ENCODE measurements around the gene ATG9A.

ATG9A gene

DNA sequence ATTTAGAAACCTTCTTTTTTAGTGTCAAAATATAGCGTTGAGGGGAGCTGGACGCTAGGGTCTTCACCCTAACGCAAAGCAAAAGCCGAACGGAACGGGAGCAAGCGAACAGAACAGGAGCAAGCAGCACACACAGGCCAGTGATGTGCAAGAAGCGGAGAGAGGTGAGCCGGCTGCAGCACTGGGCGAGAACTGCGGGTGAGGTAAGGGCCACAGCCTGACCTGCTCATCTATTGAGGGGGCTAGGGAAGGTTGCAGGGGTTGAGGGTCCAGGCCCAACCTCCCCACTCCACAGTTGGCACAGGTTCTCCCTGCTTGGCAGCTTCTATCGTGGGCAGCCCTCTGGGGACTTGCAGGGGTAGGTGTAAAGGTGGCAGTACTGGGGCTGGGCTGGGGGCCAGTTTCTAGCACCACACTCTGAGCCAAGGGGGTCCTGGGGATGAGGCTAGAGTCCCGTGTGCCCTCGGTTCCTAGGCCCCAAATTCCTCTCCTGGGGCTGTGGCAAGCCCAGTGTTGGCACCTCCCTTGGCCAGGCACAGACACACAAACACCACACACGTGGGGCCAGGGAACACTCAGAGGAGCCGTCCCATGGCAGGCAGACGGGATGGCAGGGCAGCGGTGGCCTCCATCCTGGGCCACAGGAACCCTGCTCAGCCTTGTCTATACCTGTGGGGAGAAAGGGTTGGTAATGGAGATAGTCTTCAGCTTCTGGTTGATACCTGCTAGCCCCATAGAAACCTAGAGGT is 9.5 kb downstream of the ATG9A start:
- no peak for DNase-seq

DNA sequence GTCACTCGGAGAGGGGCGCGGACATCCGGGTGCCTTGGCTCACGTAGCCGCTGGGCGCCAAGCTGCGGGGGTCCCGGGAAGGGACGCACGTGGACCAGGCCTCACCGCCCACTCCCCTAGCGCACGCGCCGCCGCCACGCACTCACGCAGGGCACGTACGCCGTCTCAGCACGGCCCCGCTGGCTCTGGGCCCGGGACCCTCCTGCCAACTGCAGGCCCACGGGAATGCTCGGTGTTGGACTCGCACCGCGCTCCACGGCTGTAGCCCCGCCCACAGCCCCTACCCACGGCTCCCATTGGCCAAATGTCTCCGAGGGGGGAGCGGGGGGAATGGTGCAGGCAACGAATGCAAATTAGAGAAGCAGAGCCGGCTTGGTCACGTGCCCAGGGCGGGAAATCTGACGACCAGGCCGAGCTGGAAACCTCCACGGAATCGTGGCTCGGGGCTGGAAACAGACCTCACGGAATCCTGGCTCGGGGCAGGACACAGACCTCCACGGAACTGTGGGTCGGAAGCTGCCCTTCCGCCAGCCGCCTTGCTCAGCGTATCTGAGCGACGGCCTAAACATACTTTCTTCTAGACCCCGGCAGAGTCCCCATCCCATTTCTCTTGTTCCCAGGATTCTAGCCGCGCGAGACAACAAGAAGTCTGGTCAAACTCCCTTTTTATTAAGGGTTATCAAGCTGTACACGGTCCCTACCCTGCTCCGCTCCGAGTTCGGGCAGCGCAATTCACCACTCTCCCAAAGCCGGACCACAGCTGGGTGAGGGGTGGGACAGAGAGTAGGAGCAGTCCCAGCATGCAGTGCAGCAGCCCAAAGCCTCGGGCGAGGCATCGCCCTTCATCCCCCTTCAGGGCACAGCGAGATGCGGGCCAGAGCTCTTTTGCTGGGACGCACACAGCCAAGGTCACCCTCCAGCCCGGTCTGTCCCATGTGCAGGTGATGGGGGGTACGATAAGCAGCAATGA is 10.4 kb downstream of the ATG9A start, which contains the start of gene ABCB6:
TSS of gene ABCB6 (minus strand) at position 227 of the 970 bp plus-strand sequence. CDS start 285 bp downstream, outside the sequence.
- DNase-seq: peak; percentile 88

DNA sequence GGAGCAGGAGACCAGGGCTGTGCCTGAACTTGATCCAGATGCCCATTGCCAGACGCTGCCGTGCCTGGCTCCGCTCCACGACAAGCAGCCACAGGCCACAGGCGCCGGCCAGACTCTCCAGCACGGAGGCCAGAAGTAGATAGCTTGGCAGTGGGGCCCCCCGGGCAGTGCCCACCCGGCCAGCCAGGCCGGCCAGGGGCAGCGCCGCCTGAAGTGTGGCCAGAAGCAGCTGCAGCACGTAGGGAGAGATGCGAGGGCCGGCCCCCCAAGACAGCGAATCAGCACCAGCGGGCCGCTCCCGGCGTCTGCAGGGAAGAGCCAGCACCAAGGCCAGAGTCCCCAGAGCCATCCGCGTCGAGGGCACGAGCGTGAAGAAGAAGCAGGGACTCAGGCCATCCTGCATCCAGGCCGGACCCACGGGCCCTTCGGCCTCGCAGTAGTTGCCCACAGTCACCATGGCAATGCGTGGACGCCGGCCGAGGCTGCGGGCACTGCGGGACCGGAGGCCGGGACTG is 11.2 kb downstream of the ATG9A start:
- DNase-seq: peak; percentile 52

DNA sequence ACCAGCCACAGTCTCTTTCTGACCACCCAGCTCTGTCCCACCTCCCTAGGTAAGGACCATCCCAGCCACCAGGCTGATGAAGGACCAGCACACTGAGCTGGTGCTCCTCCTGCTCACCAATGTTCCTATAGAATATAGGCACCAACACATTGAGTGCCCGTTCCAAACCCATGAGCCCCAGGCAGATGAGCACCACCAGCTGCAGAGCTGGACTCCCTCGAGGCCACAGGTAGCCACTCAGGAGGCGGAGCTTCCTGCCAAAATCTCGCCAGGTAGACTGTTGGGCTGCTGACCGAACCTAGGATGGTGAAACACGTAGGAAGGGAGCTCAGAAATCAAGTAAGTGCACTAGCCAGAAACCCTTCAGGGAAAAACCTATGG is 12.9 kb downstream of the ATG9A start:
- DNase-seq: no peak

DNA sequence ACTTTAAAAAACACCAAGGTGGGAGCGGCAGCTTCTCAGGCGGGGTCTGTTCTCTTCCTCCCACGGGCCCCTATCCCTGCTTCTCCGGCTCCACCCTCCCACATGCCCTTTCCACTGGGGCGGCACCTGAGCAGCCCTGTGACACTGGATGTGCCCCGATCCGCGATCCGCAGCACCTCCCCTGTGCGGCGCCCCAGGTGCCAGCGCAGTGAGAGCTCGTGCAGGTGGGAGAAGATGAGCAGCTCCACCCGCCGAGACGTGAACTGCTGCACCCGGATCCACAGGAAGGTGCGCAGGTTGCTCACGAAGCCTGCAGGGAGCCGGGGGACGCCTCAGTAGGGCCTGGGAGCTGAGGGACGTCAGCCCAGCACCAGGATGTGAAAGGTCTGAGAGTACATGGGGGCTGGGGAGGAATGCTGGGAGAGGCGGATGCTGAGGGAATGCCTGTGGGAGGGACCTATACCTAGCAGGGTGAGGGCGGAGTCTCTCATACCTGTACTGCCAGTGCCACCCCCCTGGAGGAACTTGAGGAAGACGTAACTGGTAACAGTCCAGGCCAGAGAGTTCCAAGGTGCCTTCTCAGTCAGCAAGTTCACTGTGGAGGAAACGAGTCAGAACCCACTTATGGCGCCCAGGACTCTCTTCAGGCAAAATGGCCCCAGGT is 13.4 kb downstream of the ATG9A start:
- DNase-seq: no peak

DNA sequence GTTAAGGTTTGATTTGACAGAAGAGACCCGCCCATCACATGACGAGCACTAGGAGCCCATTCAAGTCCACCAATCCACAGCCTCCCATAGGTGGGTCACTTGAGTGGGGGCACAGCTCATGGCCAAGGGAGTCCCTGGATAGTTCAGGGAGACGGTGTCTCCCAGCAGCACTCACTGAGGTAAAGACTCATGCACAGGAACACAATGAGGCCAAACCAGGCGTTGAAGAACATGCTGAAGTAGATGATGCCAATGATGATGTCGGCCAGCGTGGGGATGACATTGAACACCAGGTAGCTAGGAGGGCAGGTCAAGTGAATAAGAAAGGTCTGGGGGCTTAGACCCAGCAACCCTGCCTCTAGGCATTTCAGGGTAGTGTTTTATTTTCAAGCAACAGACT is 14.7 kb downstream of the ATG9A start:
- DNase-seq: no peak

DNA sequence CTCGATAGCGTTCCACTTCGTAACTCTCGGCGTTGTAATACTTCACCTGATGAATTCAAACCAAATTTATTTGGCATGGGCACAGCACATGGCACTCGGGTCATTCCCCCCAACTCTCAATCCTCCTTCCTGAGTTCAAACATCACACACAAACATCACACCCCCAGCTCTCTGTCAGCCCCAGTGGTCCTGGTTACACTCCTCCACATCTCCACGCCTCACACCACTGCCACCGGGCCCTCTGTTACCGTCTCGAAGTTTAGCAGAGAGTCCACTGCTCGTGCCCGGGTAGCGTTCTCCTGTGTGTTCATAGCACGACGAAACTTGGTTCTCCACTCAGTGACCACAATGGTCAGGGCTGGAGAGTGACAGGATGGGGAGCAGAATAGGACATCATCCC is 15.3 kb downstream of the ATG9A start:
- no peak for DNase-seq

DNA sequence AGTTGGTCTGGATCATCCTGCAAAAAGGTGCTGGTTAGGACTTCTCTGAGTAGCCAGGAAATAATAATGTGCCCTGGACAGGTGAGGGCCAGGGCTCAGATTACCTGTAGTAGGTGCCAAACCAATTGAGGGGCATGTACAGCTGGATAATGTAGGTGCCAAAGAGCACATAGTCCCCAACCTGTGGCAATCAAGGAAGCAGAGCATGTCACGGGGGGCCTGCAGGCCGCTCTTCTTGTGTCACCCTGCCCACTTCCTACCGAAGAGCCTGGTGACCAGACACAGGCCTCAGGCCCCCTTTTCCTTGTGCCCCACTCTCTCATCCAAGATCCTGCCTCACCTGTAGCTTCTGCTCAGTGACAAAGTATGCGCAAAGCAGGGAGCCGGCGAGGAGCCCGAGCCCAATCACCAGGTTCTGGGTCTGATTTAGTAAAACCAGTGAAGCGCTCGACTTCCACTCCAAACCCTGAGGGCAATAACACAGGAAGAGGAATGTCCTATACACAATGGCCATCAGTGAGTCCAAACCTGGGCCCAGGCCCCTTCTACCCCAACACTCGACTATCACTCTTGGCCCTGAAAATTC is 15.9 kb downstream of the ATG9A start:
- DNase-seq: no peak

DNA sequence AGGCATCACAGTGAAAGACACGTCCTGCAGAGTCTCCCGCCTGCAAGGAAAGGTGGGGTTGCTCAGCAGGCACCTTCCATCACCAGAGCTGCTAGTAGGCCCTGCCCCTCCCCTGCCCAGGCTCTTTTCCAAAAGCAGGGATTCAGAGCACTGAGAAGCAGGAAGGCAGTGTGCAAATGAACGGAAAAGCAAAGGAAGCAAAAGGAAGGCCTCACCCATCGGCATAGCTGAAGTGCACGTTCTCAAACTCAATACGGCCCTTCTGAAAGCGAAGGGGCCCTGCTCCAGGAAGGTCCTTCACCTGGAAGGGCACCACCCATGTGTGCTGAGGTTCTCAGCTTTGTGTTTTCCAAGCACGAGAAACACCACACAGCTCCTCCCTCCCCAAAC is 16.4 kb downstream of the ATG9A start:
- DNase-seq: no peak

DNA sequence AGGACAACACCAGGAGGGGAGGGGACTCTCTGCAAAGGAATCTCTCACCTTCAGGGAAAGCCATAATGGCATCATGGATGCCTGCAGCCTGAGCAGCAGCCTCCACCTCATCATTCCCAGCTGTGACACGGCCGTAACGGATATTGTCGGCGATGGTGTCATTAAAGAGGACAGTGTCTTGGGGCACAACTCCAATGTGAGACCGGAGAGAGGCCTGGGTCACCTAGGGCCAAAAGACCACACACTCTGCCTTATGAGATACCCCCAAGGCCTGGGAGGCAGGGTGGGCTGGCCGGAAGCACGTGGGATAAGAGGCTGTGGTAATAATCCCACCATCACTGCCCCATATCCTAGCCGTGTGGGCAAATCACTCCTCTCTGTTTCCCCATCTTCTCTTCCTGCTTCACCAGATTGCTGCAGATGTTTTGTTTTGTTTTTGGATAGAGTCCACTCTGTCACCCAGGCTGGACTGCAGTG is 18.5 kb downstream of the ATG9A start:
- no peak for DNase-seq

DNA sequence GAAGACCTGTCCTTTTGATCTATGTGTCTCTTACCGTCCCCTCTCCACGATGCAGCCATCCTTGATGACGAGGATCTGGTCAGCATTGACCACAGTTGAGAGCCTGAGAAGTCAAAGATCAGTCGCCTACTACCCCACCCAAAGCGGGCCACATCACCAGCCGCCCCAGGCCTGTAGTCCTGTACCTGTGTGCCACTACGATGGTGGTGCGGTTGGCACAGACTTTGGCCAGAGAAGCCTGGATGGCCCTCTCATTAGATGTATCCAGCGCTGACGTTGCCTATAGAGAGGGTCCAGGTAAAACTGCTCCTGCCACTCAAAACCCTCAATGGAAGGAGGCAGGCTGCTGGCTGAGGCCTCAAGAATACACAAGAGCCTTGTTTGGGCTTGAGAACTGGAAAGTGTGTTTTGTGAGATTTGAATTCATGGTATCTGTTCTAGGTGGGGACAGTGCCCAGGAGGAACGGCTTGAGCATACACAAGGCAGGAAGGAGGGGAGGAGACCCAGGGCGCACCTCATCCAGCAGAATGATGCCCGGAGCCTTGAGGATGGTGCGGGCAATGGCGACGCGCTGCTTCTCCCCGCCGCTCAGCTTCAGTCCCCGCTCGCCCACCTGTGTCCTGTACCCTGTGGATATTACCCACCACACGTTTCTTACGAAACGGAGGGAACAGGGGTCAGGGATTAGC is 19.1 kb downstream of the ATG9A start:
- no peak for DNase-seq

DNA sequence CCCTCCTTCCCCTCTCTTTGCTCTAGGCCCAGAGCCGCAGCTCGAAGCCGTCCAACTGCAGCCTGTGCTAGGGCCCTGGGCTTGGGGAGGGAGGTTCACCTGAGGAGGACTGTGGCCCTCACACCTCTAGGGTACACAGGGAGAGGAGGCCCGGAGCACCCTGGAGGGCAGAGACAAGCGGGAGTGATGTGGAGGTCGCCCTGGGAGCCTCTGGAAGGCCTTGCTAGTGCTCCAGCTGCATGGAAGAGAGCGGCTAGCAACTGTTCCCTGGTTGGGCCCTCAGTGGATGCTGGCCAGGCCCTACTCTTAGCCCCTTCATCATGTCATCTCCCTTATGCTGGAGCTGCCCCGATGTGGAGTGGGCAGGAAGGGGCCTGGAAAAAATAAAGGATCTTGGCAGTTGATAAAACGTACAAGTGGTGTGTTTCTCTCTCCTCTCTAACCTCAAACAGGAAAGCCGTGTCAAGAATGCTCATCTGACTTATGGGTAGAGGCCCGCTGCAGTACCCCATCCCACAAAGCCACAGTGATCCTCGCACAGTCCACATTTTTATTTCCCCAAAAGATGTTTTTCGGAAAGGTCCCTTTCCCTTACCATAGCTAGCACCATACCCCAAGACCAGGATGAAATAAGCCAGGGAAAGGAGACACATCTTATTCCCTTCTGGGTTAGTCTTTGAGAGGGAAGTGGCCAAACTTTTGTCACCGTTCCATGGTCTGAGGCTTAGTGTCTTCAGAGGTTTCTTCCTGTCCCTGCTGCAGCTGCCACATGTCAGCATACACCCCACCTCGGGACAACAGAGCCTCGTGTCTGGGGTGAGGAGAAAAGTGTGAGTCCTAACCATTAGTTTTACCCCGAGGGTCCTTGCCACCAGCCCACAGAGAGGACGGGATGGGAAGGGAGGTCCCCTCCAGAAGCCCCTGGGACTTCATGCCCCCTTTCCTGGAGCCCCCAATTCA is 19.9 kb downstream of the ATG9A start:
- no peak for DNase-seq

DNA sequence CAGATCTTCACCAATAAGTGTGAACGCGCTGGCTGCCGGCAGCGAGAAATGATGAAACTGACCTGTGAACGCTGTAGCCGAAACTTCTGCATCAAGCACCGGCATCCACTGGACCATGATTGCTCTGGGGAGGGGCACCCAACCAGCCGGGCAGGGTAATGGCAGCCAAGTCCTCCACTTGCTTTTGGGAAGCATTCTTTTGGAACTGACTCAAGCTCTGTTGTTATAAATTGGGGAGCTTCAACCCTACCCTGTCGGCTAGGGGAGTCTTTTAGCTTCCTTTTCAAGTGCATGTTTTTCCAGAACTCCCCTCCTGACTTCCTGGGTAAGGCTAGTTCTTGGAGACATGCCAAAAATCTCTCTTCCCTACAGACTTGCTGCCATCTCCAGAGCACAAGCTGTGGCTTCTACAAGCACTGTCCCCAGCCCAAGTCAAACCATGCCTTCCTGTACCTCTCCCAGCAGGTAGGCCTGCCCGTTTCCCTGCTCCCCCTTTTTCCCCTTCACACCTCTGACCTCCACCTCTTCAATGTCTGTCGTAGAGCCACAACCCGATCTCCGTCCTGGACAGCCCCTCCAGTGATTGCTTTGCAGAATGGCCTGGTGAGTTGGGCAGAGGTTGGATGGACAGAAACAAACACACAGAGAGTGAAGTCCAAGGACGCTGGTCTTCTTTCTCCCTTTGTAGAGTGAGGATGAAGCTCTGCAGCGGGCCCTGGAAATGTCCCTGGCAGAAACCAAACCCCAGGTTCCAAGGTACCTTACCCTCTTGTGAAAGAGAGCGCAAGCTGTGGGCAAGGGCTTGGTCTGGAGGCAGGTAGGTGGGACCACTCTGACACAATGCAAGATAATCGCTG is 21.3 kb downstream of the ATG9A start:
- no peak for DNase-seq

DNA sequence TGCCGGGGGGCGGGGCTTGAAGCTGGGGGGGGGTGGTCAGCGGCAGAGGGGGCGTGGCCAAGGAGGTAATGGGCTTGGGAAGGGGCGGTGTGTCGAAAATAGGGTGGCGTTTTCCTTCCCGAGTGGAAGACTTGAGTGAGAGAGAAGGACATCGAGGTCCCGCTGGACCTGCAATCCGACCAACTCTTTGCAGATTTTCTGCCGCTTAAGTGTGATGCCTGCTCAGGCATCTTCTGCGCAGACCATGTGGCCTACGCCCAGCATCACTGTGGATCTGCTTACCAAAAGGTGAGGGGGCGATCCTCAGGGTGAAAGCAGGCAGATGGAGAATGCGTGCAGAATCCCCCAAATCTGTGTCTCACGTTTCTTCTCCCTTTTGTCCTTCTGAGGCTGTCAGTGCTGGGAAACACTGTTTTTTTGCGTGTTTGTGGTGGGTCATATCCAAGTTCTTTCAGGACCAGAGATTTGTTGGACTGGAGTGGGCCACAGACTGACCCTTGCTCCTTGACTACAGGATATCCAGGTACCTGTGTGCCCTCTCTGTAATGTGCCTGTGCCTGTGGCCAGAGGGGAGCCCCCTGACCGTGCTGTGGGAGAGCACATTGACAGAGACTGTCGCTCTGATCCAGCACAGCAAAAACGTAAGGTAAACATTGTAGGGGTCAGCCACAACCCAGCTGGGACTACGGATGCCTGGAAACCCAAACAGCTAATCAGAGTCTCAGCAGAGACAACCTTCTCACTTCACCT is 22.1 kb downstream of the ATG9A start:
- no peak for DNase-seq

DNA sequence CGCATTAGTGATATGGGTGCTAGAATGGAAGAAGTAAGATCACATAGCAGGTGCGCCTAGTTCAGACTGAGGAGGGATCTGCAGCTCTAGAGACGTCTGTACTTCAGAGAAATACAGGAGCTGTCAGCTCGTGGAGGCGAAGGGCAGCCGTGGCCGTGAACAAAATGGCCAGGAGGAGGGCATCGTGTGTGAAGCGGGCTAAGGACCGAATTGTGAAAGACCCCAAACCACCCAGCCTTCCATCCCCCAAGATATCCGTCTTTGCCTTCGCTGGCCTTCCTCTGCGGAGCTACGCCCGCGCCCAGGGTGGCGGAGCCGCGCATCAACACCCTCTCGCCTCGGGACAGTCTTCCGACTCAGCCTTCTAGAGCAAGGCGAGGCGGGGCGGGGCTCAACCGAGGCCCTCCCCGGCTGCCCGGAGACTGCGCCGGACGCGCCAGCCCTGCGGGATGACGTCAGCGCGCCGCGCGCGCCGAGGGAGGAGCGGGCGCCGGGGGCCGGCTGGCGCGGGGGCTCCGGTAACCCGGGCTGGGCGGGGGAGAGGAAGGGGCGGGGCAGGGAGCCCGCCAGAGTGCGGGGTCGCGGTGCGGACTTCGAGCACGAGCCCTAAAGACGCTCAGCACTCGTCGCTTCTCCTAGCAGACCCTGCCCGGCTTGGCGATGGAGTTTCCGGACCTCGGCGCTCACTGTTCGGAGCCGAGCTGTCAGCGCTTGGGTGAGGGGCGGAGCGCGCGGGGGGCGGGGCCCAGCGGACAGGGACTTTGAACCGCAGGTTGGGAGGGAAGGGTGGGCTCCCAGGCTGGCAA is 22.9 kb downstream of the ATG9A start, which contains the start of gene ZFAND2B:
TSS of gene ZFAND2B (plus strand) at position 455 of the 806 bp plus-strand sequence. CDS start at position 661, 206 bp downstream.
- DNase-seq: peak; percentile 80

DNA sequence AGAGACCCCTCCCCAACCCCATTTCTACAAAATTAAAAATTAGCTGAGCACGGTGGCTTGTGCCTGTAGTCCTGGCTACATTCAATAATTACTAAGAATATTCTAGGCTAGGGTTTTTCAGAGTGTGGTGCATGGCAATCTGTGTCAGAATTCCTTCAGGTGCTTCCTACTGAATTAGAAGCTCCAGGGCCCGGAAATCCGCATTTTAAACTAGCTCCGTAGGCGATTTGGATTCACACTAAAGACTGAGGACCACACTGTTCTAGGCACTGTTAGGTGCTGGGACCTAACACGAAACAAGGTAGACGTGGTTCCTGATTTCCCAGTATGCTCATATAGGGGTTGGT is 23.5 kb downstream of the ATG9A start:
- DNase-seq: no peak

DNA sequence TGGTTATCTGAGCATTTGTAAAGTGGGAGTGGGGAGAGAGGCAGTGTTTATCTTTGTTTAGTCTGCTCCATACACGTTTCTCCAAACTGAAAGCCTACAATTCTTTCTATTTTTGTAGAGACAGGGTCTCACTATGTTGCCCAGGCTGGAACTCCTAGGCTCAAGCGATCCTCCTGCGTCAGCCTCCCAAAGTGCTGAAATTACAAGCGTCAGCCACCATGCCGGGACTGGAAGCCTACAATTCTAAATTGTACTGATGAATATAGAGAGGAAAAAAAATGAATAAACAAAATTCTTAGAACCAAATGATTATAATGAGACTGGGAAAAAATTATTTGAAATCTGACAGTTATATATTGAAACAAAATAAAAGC is 24.3 kb downstream of the ATG9A start:
- DNase-seq: no peak

All from NCI-H1092 (cell line).